Activated CD4-positive, alpha-beta T cell treated with anti-CD3 and anti-CD28 coated beads, Interleukin-2, amount 10 ng/mL, durations not matched to agents 24 days and 14 days (primary cell): ENCODE results near the gene CSF1. TPM values are rescaled to one million over a fixed set of nuclear protein-coding genes. Genes with fewer than 3 reads are reported as not detected.

Experiments used
- DNase-seq: peaks from one replicate; pipeline ENCODE4 v3.0.0; 2022
- H3K27ac Mint-ChIP-seq: one replicate; pipeline ENCODE4 v1.8.0; 2022; ENCODE audit warnings: mild to moderate bottlenecking, mixed read lengths
- H3K27me3 Mint-ChIP-seq: one replicate; pipeline ENCODE4 v1.8.0; 2022; ENCODE audit warnings: mixed read lengths
- H3K36me3 Mint-ChIP-seq: one replicate; pipeline ENCODE4 v1.8.0; 2022; ENCODE audit warnings: low read depth, mild to moderate bottlenecking, mixed read lengths
- H3K4me1 Mint-ChIP-seq: one replicate; pipeline ENCODE4 v1.8.0; 2021; ENCODE audit warnings: mixed read lengths
- H3K4me3 Mint-ChIP-seq: one replicate; pipeline ENCODE4 v1.8.0; 2022; ENCODE audit warnings: mild to moderate bottlenecking, moderate library complexity, mixed read lengths
- H3K9me3 Mint-ChIP-seq: one replicate; pipeline ENCODE4 v1.8.0; 2021; ENCODE audit warnings: mixed read lengths
- intact Hi-C: fragments of 100-400 bp; cut with micrococcal nuclease; formaldehyde crosslinking; loops from one replicate; pipeline ENCODE4 v1.15.1; 2023
- total RNA-seq: library from RNA; stranded (reverse); gene quantifications from 2 replicates; pipeline ENCODE4 v1.2.3, GENCODE V29; 2022

Gene CSF1
- total RNA-seq, 1 donor from 2014 or later, result 193 TPM

DNA sequence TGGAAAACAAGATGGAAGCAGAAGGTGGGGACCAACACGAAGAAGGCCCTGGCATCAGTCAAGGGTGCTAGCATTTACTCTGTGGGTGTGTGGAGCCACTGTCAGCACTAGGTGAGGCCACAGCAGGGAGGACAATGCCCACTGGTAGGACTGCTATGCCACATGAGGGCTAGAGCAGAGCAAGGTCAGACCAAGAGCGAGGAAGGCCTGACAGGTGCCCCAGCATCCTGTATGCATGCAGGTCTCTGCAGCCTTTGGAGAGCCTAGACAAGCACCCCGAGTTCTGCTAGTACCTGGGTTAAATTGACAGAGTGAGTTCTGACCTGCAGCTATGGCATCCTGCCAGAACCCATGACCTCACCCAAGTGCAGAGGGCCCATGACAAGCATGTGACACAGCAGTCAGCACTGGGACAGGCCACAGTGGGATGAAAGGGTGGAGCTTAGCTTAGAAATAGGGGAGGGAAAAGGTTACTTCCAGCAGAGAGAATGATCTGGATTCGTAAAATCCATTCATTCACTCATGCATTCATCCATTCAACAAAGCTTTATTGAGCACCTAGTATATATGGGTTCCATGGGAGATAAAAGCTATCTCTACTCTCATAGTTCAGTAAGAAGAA is 9.0 kb upstream of the CSF1 start:
- no peak for DNase-seq
- Mint-ChIP-seq H3K9me3 (peaks cover 3% of the 10 kb centered on the region), H3K4me1 (peaks cover 30% of the 10 kb centered on the region), H3K36me3 (peaks cover 4% of the 10 kb centered on the region), H3K27me3 (no peaks in the 10 kb centered on the region), H3K27ac (no peak overlapping the region), H3K4me3 (no peak overlapping the region)
- intact Hi-C loops, result no loop called here

DNA sequence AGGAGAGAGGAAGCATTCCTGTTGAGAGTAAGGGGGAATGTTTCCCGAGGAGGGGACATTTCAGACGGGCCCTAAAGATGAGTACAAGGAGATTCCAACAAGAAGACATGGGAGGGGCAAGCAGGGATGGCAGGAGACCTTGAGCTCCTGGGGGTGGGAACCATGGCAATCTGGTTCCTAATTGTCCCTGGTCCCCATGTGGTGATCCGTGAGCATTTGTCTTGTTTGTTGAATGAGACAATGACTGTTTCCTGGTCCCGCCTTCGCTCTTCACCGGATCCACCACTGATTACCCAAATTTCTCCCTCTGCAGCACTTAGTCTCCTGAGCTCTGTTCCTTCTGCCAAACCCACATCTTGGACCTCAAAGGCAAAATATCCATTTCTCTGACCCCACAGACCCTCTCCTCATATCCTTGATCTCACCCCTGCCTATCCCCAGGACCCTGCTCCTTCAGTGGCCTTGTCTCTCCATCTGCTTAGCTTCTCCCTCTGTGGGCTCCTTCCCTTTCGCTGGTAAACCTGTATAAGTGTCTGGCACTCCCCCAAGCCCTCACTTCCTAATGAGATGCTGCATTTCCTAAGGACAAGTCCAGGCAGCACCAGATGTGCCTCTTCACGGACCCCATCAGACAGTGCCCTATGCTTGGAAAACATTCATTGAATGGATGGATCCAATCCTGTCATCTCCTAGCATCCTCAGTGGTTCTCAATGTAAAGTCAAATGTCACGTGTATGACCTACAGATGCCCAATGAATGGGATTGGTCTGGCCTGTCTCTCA is 8.3 kb upstream of the CSF1 start:
- H3K36me3 Mint-ChIP-seq, result peaks cover 4% of the 10 kb centered on the region
- peak overlapping the region; percentile 35 for H3K27ac Mint-ChIP-seq
- DNase-seq, result no peak
- no peaks in the 10 kb centered on the region for H3K27me3 Mint-ChIP-seq
- H3K4me1 Mint-ChIP-seq, result peaks cover 33% of the 10 kb centered on the region
- peaks cover 3% of the 10 kb centered on the region for H3K9me3 Mint-ChIP-seq
- H3K4me3 Mint-ChIP-seq, result no peak overlapping the region
- intact Hi-C loops, result no loop called here

DNA sequence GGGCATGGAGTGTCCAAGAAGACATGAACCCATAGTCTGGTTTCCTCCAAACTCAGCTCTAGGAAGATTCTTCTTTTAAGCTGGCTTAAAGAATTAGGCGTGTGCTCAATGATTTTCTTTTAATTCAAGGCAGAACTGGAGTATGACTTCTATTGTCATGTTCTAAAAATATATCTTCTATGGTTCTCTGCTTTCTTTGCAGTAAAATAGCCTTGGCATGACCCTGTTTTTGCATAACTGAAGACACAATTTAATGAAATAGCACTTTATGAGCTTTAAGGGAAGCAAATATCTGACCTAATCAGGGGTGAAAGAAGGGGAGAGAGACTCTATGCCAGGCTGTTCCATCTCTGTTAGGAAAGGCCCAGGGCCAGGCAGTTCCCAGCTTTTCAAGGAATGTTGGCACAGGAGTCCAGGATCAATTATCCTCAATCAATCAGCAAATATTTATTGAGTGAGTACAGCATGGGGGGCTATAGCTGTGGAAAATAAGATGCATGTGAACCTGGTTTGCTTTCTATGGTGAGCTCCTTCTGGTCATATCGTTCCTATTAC is 7.2 kb upstream of the CSF1 start:
- Mint-ChIP-seq H3K27ac (no peak overlapping the region), H3K4me1 (peaks cover 42% of the 10 kb centered on the region)
- DNase-seq, result no peak

DNA sequence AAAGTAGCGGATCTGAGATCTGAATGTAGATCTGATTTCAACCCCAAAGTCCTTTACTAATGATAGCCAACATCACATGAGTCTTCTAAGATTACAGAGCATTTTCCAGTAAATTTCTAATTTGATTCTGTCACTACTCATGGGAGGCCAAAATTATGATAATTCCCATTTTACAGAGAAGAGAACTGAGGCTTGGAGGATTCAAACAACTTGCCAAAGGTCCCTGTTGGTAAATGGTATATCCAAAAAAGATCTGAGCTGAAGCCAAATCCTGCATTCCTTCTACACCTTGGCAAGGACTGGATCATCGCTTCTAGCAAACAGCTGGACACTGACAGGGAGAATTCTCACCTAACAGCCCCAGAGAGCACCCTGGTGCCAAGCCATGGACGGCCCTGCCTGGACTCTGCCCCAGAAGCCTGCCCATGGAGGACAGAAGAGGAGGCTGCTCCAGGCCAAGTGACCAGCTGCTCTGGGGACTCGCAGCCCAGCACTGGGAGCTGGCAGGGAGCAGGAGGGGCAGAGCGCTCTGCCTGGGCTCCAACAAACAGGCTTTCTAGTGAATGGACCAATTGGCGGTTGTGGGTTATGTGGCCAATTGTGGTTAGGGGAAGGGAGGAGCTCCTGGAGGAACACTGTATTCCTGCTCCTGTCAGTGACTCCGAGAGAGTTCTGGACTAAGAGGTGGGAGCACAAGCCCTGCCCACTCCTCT is 6.4 kb upstream of the CSF1 start:
- no peak for DNase-seq
- Mint-ChIP-seq H3K4me1 (peaks cover 50% of the 10 kb centered on the region), H3K27ac (peak overlapping the region; percentile 54), H3K9me3 (peaks cover 3% of the 10 kb centered on the region), H3K27me3 (no peaks in the 10 kb centered on the region), H3K36me3 (peaks cover 4% of the 10 kb centered on the region), H3K4me3 (no peak overlapping the region)
- intact Hi-C loops, result no loop called here

More for the DNA sequence above, 7.2 kb upstream of the CSF1 start:
- no peak overlapping the region for H3K4me3 Mint-ChIP-seq
- peaks cover 3% of the 10 kb centered on the region for H3K9me3 Mint-ChIP-seq
- no peaks in the 10 kb centered on the region for H3K27me3 Mint-ChIP-seq
- intact Hi-C loops, result no loop called here
- peaks cover 4% of the 10 kb centered on the region for H3K36me3 Mint-ChIP-seq

DNA sequence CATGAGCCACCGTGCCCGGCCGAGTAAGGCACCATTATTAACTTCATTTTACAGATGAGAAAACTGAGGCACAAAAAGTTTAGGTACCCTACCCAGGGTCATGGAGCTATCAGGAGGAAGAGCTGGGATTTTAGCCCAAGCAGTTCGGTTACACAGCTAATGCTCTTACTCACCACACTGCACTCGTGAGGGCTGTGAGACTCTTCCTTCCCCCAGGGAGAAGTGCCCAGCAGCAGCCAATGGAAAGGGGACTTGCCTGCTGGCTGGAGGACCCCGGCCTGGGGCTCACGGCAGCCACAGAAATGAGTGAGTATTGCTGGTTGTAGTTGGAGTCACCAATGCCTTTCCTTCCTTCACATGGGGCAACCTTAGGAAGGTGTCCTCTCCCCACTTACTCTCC is 5.2 kb upstream of the CSF1 start:
- peak overlapping the region; percentile 71 for H3K4me3 Mint-ChIP-seq
- intact Hi-C loops, result no loop called here
- no peak for DNase-seq
- H3K36me3 Mint-ChIP-seq, result peaks cover 4% of the 10 kb centered on the region
- H3K4me1 Mint-ChIP-seq, result peaks cover 61% of the 10 kb centered on the region
- H3K27ac Mint-ChIP-seq, result peak overlapping the region; percentile 93
- no peaks in the 10 kb centered on the region for H3K27me3 Mint-ChIP-seq
- peaks cover 3% of the 10 kb centered on the region for H3K9me3 Mint-ChIP-seq

DNA sequence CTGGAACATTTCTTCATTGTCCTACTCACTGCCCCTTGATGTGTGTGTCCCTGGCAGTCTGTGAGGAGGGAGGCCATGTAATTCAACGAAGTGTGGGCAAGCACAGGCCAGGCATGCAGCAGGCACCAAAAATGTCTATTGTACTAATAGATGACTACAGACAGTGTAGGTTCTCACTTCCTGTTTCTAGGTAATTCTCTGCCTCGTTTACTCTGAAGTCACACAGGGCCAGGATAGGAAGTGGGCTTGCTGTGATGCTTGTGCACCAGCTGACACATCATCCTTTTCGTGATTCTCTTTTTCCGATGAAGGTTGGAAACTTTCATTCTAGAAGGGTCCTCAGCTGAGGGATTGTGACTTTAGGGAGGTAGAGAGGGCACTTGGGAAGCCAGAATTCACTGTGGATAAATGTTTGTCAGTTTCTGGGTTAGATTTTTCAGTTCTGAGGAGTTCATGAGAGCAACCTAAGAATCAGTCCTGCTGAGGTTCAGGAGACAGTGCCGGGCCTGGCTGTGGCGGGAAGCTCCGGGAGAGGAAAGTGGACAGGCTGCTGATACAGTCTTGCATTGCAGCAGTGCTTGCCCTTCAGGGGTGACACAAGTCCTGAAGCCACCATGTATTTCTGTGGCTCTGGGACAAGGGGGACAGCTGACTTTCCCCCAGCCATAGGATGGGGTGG is 4.3 kb upstream of the CSF1 start:
- H3K27ac Mint-ChIP-seq, result peak overlapping the region; percentile 93
- peak overlapping the region; percentile 71 for H3K4me3 Mint-ChIP-seq
- intact Hi-C loops, result loop anchor here (1.0 to 2.0 kb wide), 6 partner anchors 11 to 359 kb away; partner anchors contain the start of gene AHCYL1
- peak; percentile 90 for DNase-seq
- H3K9me3 Mint-ChIP-seq, result peaks cover 3% of the 10 kb centered on the region
- peaks cover 59% of the 10 kb centered on the region for H3K4me1 Mint-ChIP-seq
- peaks cover 4% of the 10 kb centered on the region for H3K36me3 Mint-ChIP-seq
- H3K27me3 Mint-ChIP-seq, result no peaks in the 10 kb centered on the region

DNA sequence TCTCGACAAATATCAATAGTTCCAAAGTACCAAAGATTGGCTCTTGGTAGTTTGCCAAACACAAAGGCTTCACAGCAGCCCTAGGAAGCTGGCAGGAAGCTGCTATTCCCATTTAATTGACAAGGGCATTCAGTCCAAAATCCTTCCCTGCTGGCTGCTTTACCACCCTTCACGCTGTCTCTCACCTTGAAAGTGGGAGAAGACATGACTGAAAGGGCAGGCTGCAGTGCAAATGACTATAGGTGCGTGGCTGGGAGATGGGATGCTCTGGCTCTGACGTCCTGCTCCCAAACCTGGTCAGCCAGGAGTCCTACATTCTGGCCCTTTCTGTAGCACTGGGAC is 3.8 kb upstream of the CSF1 start:
- no peak for DNase-seq
- intact Hi-C loops, result loop anchor here (1.0 to 2.0 kb wide), 6 partner anchors 12 to 360 kb away; partner anchors contain the start of gene AHCYL1
- peaks cover 58% of the 10 kb centered on the region for H3K4me1 Mint-ChIP-seq
- H3K36me3 Mint-ChIP-seq, result peaks cover 7% of the 10 kb centered on the region
- H3K27me3 Mint-ChIP-seq, result no peaks in the 10 kb centered on the region
- peak overlapping the region; percentile 65 for H3K4me3 Mint-ChIP-seq
- H3K9me3 Mint-ChIP-seq, result peaks cover 3% of the 10 kb centered on the region
- peak overlapping the region; percentile 93 for H3K27ac Mint-ChIP-seq

DNA sequence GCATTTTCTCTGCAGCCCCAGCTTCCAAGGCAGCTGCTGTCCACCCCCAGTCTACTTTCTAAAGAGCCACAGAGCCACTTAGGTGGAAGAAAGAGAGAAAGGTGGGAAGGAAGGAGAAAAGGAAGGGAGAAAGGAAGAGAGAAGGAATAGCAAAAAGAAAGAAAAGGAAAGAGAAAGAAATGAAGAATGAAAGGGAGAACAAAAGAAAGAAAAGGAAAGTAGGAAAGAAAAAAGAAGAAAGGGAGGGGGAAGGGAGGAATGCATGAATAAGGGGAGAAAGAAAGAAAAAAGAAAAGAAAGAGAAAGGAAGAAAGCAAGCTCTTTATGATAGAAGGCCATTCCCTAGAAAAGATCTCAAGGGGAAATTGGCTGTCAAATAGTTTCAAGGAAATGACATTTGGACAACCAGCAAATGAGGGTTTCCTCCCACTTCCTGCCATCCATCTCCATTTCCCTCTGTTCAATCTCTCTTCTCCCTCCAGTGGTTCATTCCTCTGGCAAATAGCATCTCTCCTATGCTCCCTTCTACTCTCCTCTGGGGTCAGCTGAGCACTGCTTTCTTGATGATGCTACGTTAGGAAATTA is 3.4 kb upstream of the CSF1 start:
- Mint-ChIP-seq H3K9me3 (peaks cover 3% of the 10 kb centered on the region), H3K4me3 (peak overlapping the region; percentile 65), H3K27ac (peak overlapping the region; percentile 93), H3K4me1 (peaks cover 59% of the 10 kb centered on the region), H3K36me3 (peaks cover 12% of the 10 kb centered on the region), H3K27me3 (no peaks in the 10 kb centered on the region)
- no peak for DNase-seq
- intact Hi-C loops, result loop anchor here (2.0 kb wide), 2 partner anchors 78 to 360 kb away; partner anchors contain the start of gene AHCYL1

DNA sequence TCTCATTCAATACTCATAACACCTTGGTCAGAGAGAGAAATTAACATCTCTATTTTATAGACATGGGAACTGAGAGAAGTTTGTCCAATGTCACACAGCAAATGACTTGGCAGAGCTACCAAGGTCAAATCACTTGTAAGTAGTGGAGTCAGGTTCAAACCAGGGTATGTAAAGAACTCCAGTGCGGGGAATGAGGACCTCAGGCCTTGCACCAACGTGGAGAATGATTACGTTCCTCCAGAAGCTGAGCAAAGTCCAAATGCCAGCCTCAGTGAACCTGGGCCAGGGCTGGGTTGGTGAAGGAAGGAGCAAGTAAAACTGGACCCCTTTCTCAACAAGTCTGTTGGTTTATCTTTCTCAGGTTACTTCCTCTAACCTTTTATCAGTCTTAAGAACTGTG is 1.8 kb upstream of the CSF1 start:
- H3K27me3 Mint-ChIP-seq, result no peaks in the 10 kb centered on the region
- peaks cover 70% of the 10 kb centered on the region for H3K4me1 Mint-ChIP-seq
- H3K27ac Mint-ChIP-seq, result peak overlapping the region; percentile 22
- DNase-seq, result no peak
- H3K36me3 Mint-ChIP-seq, result peaks cover 27% of the 10 kb centered on the region
- intact Hi-C loops, result no loop called here
- H3K9me3 Mint-ChIP-seq, result no peaks in the 10 kb centered on the region
- no peak overlapping the region for H3K4me3 Mint-ChIP-seq

DNA sequence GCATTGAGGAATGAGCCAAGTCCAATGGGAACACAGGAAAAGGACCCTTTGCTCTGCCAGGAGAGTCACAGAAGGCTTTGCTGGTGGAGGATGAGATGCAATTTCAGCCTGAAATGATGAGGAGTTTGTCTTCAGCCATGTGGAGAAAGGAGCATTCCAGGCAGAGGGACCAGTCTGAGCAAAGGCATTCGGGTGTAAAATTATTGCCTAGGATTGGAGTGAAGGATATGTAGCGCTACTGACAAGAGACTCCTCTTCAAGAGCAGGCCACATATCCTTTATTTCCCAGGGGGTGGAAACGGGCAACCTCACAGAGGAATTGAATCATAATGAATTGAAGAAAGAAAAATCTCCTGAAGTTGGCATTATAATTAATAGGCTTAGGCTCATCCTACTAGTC is 1.1 kb upstream of the CSF1 start:
- Mint-ChIP-seq H3K4me3 (peak overlapping the region; percentile 92), H3K27me3 (no peaks in the 10 kb centered on the region), H3K4me1 (peaks cover 77% of the 10 kb centered on the region), H3K9me3 (no peaks in the 10 kb centered on the region), H3K36me3 (peaks cover 32% of the 10 kb centered on the region), H3K27ac (peak overlapping the region; percentile 97)
- DNase-seq, result no peak
- intact Hi-C loops, result no loop called here

DNA sequence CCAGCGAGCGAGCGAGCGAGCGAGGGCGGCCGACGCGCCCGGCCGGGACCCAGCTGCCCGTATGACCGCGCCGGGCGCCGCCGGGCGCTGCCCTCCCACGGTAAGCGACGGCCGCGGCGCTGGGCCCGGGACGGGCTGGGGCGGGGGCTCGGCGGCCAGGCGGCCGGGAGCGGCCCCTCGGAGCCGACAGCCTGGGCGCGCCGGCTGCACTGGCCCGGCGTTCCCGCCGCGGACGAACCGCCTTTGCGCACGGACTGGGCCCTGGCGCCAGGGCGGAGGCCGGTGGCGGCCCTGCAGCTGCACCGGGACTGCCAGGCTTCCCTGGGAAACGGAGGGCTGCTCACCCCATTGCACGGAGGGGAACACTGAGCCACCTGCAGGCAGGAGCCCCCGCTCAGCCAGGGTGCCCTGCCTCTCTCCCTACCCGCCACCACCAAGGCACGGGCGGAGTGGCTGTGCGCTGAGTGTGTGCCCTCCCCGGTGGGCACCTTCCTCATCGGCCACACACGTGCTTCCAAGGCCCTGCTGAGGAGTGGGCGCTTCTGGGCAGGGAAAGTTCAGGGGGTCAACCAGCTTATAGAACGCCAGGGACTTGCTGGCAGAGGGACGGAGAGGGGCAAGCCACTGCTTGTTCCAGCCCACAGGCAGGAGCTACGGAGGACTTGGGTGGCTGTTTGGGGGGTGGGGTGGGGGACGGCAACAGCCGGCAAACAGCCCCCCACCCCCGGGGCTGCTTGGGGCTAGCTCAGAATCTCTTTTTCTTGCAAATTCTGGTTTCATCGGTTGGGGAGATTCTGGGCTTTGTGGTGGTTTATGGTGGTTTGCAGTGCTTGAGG is 532 bp downstream of the CSF1 start:
- Mint-ChIP-seq H3K4me3 (peak overlapping the region; percentile 100), H3K36me3 (peaks cover 42% of the 10 kb centered on the region), H3K4me1 (peaks cover 82% of the 10 kb centered on the region), H3K27me3 (no peaks in the 10 kb centered on the region), H3K27ac (peak overlapping the region; percentile 97), H3K9me3 (no peaks in the 10 kb centered on the region)
- peak; percentile 76 for DNase-seq
- intact Hi-C loops, result loop anchor here (1.0 to 2.0 kb wide), 5 partner anchors 16 to 134 kb away; partner anchors contain the start of gene STRIP1

DNA sequence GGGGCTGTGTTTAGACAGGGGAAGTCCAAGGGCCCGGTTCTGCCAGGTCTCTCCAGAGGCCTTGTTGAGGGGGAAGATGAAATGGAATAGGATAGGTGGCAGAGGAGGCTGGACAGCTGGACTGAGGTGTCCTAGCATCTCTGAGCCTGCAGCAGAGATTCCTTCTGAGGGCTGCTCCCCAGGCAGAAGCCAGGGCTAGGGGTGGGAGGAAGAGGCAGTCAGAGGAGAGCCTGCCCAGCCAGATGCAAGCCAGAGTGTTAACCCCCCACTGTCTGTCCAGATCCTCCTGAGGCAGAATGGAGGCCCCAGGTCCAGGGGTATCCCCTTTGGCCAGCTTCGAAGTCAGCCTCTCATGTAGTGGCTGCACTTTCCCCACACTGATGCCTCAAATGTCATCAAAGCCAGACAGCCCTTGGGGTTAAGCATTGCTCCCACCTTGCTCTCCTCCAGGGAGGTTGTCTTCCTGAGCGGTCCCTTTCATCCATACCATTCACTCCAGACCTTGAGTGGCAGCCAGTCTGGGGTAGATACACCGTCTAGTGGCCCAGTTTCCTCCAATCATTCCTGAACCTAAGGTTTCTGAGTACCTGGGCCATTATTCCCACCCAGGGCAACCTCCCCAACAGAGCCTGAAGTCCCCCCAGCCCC is 1.7 kb downstream of the CSF1 start:
- H3K36me3 Mint-ChIP-seq, result peaks cover 53% of the 10 kb centered on the region
- H3K9me3 Mint-ChIP-seq, result no peaks in the 10 kb centered on the region
- intact Hi-C loops, result no loop called here
- peak overlapping the region; percentile 94 for H3K27ac Mint-ChIP-seq
- peak overlapping the region; percentile 100 for H3K4me3 Mint-ChIP-seq
- H3K4me1 Mint-ChIP-seq, result peaks cover 83% of the 10 kb centered on the region
- H3K27me3 Mint-ChIP-seq, result no peaks in the 10 kb centered on the region
- no peak for DNase-seq
